NOMO-1 (cell line): ENCODE data around the gene C14orf132.

Experiments used
- DNase-seq, 2 experiments: peaks; one replicate each; lab custom pipeline; 2025; ENCODE audit not compliant: unreplicated experiment in 2 of 2; lab: John Stamatoyannopoulos, UW

The C14orf132 gene

DNA sequence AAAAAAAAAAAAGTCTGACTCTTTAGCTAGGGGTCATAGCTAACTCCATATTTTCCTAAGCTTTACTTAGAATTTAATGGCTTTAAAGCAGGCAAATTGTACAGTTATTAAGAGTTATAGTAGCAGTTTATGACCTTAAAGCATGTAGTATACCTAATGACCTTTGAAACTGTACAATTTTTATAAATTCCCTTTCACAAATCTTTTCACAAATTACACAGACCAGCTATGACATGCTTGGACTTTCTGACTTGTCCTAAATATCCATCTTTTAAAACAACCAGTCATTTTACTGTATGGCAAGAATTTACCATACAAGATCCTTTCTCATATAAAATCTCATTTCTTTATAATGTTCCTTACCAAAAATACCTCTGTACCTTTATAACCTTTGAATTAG is 74.8 kb downstream of the C14orf132 start:
- DNase-seq = no peak

- no peak for DNase-seq
Observed at GRCh38 chr14:96117101-96117897, 78.1 kb downstream of the C14orf132 start.

GRCh38 chr14:96117960-96118359 is 78.8 kb downstream of the C14orf132 start:
- DNase-seq = no peak

GRCh38 chr14:96118391-96118790 is 79.2 kb downstream of the C14orf132 start:
- no peak for DNase-seq

GRCh38 chr14:96119947-96120346 is 80.8 kb downstream of the C14orf132 start:
- no peak for DNase-seq

DNA sequence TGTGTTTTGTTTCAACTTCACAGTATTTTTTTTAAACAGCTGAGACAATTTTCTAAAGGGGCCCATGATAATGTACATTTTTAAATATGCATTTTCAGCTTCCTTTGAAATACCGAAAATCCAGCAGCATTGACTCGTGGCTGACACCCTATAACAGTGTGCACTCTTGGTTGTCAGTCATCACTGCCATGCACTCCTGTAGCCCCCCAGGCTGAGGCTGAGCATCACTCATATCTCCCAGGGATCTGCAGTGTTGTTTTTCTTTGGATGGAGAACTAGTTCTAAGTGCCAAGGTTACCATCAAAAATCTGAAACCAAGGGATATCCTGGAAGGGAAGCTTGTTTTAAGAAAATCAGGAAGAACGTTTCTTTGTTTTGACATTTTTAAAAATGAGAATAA is 81.2 kb downstream of the C14orf132 start:
- no peak for DNase-seq

DNA sequence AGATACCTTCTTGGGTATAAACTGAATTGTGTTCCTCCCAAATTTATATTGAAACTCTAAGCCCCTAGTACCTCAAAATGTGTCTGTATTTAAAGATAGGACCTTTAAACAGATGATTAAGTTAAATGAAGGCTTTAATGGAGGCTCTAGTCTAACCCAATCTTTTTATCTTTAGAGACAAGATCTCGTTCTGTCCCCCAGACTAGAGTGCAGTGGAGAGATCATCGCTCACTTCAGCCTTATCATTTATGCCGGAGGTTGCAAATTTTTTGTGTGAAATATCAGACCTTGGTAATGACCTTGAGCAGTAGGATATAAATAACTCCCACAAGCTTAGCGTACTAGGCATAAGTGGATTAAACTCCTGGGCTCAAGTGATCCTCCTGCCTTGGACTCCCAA is 81.8 kb downstream of the C14orf132 start:
- no peak for DNase-seq

- DNase-seq = no peak
Observed at GRCh38 chr14:96121660-96122395, 82.7 kb downstream of the C14orf132 start.

DNA sequence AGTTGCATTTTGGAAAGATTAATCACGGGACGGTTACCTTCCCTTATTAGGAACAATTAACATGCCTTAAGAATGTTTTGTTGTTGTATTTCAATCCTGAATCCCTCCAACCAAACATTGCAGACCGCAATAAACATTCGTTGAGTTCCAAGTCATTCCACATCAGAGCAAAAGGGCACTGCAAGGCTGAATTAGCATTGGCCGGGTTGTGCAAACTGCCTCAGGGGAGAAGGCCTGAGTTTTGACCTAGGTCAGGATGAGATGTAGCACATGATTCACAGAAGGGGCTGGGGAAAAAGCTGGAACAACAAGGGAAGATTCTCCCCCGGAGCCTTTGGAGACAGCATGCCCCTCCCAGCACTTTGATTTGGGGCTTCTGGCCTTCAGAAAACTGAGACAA is 83.3 kb downstream of the C14orf132 start:
- no peak for DNase-seq

GRCh38 chr14:96125536-96125935 is 86.4 kb downstream of the C14orf132 start:
- no peak for DNase-seq

- DNase-seq = peak; percentile 31 to 78
Observed at GRCh38 chr14:96126339-96126782, 87.2 kb downstream of the C14orf132 start.

GRCh38 chr14:96126783-96127271 is 87.7 kb downstream of the C14orf132 start:
- DNase-seq = peak; percentile 12 to 69

DNA sequence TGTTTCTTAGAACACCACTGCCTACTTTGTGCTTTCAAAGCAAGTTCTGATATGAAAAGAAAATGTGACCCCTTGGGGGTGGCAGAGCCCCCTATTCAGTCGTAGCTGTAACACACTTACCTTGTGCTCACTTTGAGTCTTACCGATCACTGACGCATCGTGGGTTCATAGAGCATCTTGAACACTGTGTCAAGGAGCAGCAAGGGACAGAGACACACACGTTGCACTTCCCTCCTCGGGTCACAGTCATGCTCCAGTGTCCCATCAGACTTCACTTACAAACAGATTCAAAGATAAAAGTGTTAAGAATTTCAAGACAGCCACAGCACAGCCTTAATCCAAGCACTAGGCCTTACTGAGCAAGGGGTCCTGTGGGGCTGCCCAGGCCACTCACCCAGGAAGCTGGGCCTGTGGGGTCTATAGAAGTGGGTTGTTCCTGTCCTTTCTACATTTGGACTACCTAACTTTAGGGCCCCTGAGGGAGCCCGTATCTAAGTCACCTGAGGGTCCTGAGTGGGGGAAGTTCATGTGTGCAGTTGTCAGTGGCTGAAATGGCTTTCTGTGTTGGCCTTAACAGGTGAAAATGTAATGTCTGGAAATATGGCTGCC is 90.1 kb downstream of the C14orf132 start:
- DNase-seq = no peak

- no peak for DNase-seq
Observed at GRCh38 chr14:96130391-96130790, 91.2 kb downstream of the C14orf132 start.

GRCh38 chr14:96130854-96131253 is 91.7 kb downstream of the C14orf132 start:
- no peak for DNase-seq

GRCh38 chr14:96131836-96132235 is 92.7 kb downstream of the C14orf132 start:
- no peak for DNase-seq

DNA sequence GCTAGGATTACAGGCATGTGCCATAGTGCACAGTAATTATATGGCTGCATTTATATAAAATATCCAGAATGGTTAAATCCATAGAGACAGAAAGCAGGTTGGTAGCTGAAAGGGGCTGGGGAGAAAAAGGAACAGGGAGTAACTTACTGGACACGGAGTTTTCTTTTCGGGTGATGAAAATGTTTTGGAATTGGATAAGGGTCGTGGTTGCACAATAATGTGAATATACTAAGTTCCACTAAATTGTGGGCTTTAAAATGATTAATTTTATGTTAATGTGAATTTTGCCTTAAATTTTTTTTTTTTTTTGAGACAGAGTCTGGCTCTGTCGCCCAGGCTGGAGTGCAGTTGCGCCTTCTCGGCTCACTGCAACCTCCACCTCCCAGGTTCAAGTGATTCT is 95.3 kb downstream of the C14orf132 start:
- no peak for DNase-seq

- no peak for DNase-seq
Observed at GRCh38 chr14:96135285-96135684, 96.1 kb downstream of the C14orf132 start.

DNA sequence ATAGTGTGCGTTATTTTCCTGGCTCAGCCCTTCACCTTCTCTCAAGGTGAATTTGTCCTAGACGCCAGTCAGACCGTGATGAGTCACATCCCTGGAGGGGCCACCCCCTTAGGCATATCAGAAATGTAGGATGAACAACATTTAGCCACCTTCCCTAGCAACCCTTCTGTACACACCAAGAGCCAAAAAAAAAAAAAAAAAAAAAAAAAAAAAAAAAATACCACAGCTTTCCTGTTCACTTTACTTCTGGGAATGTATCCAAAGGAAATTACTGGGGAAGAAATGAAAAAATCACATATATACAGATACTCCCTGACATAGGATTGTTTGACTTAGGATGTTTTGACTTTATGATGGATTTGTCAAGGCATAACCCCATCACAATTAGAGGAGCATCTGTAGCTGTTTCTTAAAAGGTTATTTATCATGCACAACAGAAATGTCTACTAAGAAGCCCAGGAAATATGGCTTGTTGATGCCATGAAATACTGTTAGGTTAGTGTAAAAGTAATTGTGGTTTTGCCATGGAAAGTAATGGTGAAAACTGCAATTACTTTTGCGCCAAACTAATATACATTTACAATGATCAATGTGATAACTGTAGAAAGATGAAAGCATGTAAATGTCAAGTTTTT is 97.3 kb downstream of the C14orf132 start:
- no peak for DNase-seq

DNA sequence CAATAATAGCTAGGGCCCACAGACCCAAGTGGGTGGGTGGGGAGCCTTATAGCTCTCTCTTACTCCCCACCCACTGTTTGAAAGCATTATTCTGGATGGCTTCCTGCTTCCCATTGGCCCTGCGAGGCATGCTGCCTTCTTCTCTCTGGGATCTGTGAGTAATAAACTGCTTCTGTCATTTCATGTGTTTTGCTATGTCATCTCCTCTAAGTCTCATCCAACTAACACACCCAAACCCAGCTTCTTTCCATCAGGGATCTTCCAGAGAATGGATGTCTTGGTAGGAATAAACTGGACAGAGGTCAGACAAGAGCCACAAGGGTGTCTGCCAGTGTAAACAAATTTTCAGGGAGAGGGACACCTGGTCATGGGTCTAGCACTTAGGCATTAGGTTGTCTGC is 99.1 kb downstream of the C14orf132 start:
- DNase-seq = no peak

GRCh38 chr14:96139169-96139568 is 100.0 kb downstream of the C14orf132 start:
- no peak for DNase-seq
